Adrenal gland (tissue), 12 donors: ENCODE measurements around the gene HMGN5. TPM values are rescaled to one million over a fixed set of nuclear protein-coding genes. Genes with fewer than 3 reads are reported as not detected.

Source experiments
- DNase-seq, 7 donors: peaks; one replicate each; pipeline ENCODE4 v3.0.0-alpha.2; 2019 to 2020
- H3K27ac ChIP-seq, 5 donors: fragments of 200-600 bp; sonication (generic) in 4 of 5; 1 replicate in 3 of 5; 2 replicates in 2 of 5; pipeline versions ENCODE4 v1.5.1 to v1.8.0; 2016 to 2020; ENCODE audit warnings: mild to moderate bottlenecking in 1 of 5
- H3K27me3 ChIP-seq: fragments of 200-600 bp; 2 replicates; pipeline ENCODE4 v1.8.0; 2021
- H3K36me3 ChIP-seq, 2 donors: fragments of 200-600 bp; replicated peaks in 1 of 2; 1 replicate in 1 of 2; 2 replicates in 1 of 2; pipeline versions ENCODE4 v1.5.1 to v1.8.0; 2018 to 2022
- H3K4me1 ChIP-seq, 2 donors: fragments of 200-600 bp; replicated peaks in 1 of 2; 1 replicate in 1 of 2; 2 replicates in 1 of 2; pipeline versions ENCODE4 v1.5.1 to v1.8.0; 2018 to 2021
- H3K4me3 ChIP-seq, 4 donors: fragments of 200-600 bp; sonication (generic) in 3 of 4; one replicate each; pipeline ENCODE4 v1.5.1; 2016 to 2018
- H3K9me3 ChIP-seq, 3 donors: fragments of 200-600 bp; sonication (generic) in 1 of 3; replicated peaks in 1 of 3; 1 replicate in 2 of 3; 2 replicates in 1 of 3; pipeline versions ENCODE4 v1.5.1 to v1.8.0; 2016 to 2021
- POLR2A ChIP-seq, 2 donors: fragments of 450-650 bp; IDR thresholded peaks; one replicate each; pipeline ENCODE4 v1.6.1; 2017; ENCODE audit warnings: antibody characterized with exemption in 2 of 2, mild to moderate bottlenecking in 2 of 2, moderate library complexity in 1 of 2
- WGBS, 4 donors: extraction: QIAGEN DNeasy Blood & Tissue Kit in 2 of 4; methylation state at CpG; one replicate each; pipeline versions ENCODE4 v1.1.5 to v1.1.7; 2013 to 2017; 5-methylcytosine and 5-hydroxymethylcytosine counted together
- intact Hi-C, 2 donors: fragments of 100-400 bp; cut with DNase I; formaldehyde crosslinking; loops; one replicate each; pipeline versions ENCODE4 v1.14.1 to v1.15.0; 2022 to 2023
- polyA plus RNA-seq, 3 donors: library from polyadenylated mRNA; stranded (reverse); fragments of 200-250 nt in 2 of 3; fragments of 350-450 nt in 1 of 3; fragmentation: Illumina TruSeq in 1 of 3; extraction: RNeasy Lipid Tissue Mini Kit (QIAGEN cat#74804) in 1 of 3; gene quantifications; one replicate each; pipeline ENCODE4 v1.2.3, GENCODE V29; 2013 to 2014
- total RNA-seq, 9 donors: library from RNA; depleted of rRNA in 4 of 9; stranded (reverse); fragments of >200 nt in 4 of 9; fragments of 120-200 nt in 1 of 9; fragmentation: NEBNext Ultra II Directional in 1 of 9; extraction: Animal tissue kit (Norgen Biotek cat#: 25700) in 1 of 9; gene quantifications; one replicate each; pipeline versions ENCODE4 v1.1.0 to v1.2.4, GENCODE V29; 2013 to 2023
- TF ChIP-seq, protein P1 (sequence below), 6 experiments: fragments of 450-650 bp in 4 of 6; fragments of 200-600 bp in 2 of 6; sonication (generic) in 1 of 6; IDR thresholded peaks; 1 replicate in 5 of 6; 2 replicates in 1 of 6; pipeline versions ENCODE4 v1.5.1 to v1.8.0; 2016 to 2021; ENCODE audit warnings: antibody characterized with exemption in 6 of 6, mild to moderate bottlenecking in 2 of 6, moderate library complexity in 1 of 6
- donor health status: healthy with polysubstance abuse.
- donor health status: Bipolar disorder and iron deficiency.
- donor health status: DM: yes; HTN: yes; CAD: no.
- donor health status: DM: no; HTN: no; CAD: no.
- donor health status: DM: no; HTN: no; CAD: no.
- donor health status: DM: yes; HTN: yes; CAD: no.

The HMGN5 gene
- total and polyA plus RNA-seq, 12 donors = 0.42 to 73.7 (median 7.2) TPM

- H3K9me3 ChIP-seq = no peaks in the 10 kb centered on the region
- no peak overlapping the region for H3K27ac ChIP-seq
- TF ChIP-seq POLR2A (IDR thresholded peaks at IDR 0.05) = no peak
- TF ChIP-seq, protein P1, sequence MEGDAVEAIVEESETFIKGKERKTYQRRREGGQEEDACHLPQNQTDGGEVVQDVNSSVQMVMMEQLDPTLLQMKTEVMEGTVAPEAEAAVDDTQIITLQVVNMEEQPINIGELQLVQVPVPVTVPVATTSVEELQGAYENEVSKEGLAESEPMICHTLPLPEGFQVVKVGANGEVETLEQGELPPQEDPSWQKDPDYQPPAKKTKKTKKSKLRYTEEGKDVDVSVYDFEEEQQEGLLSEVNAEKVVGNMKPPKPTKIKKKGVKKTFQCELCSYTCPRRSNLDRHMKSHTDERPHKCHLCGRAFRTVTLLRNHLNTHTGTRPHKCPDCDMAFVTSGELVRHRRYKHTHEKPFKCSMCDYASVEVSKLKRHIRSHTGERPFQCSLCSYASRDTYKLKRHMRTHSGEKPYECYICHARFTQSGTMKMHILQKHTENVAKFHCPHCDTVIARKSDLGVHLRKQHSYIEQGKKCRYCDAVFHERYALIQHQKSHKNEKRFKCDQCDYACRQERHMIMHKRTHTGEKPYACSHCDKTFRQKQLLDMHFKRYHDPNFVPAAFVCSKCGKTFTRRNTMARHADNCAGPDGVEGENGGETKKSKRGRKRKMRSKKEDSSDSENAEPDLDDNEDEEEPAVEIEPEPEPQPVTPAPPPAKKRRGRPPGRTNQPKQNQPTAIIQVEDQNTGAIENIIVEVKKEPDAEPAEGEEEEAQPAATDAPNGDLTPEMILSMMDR (IDR thresholded peaks at IDR 0.05) = no peak
- no peak overlapping the region for H3K4me3 ChIP-seq
- H3K36me3 ChIP-seq = no peaks in the 10 kb centered on the region
- H3K27me3 ChIP-seq = no peaks in the 10 kb centered on the region
- intact Hi-C loops = no loop called here
- 25 to 50% (median 38%) methylated on average over 1 of the region's 1 CpG for WGBS, 4 donors
- no peak for DNase-seq
- peaks cover 5 to 15% of the 10 kb centered on the region in 2 donors for H3K4me1 ChIP-seq
Measured at GRCh38 chrX:81206476-81206875, 4.8 kb upstream of the HMGN5 start.

DNA sequence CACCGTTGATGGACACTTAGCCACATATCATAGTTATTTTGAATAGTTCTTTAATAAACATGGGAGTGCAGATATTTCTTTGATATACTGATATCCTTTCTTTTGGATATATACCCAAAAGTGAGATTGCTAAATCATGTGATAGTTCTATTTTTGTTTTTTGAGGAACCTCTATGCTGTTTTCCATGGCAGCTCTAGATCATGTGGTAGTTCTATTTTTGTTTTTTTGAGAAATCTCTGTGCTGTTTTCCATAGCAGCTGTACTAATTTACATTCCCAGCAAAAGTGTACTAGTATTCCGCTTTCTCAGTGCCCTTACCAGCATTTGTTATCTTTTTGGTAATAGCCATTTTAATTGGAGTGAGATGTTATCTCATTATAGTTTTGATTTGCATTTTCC, 3.8 kb upstream of the HMGN5 start:
- TF ChIP-seq POLR2A (IDR thresholded peaks at IDR 0.05) = no peak
- TF ChIP-seq, protein P1 (IDR thresholded peaks at IDR 0.05) = no peak
- intact Hi-C loops = no loop called here
- no peak overlapping the region for H3K4me3 ChIP-seq

DNA sequence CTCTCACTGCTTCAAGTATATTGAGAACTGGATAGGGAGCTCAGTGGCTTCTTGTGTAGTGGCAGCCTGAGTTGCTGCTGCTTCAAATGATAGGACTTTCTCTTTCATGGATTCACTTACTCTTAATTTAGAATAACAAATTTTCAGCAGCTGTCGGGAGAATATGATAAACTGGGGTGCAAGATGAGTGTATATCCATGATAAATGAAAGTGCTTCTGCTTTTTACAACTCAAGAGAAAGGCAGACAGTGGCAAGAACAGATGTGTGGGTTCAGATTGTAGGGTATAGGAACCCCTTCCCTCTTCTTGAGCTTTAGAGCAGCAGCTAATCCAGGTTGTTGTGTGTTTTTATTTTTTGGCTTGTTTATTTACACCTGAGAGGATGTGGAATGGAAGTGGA, 1.2 kb upstream of the HMGN5 start:
- WGBS, 4 donors = 0 to 42% (median 12%) methylated on average over 1 of the region's 1 CpG
- H3K36me3 ChIP-seq = no peaks in the 10 kb centered on the region

More for the DNA sequence above, 3.8 kb upstream of the HMGN5 start:
- Histone ChIP-seq H3K36me3 (no peaks in the 10 kb centered on the region), H3K27ac (no peak overlapping the region), H3K9me3 (no peaks in the 10 kb centered on the region), H3K4me1 (peaks cover 5 to 15% of the 10 kb centered on the region in 2 donors), H3K27me3 (no peaks in the 10 kb centered on the region)
- WGBS, 4 donors = 66 to 97% (median 84%) methylated on average over 2 of the region's 2 CpGs
- DNase-seq = no peak

DNA sequence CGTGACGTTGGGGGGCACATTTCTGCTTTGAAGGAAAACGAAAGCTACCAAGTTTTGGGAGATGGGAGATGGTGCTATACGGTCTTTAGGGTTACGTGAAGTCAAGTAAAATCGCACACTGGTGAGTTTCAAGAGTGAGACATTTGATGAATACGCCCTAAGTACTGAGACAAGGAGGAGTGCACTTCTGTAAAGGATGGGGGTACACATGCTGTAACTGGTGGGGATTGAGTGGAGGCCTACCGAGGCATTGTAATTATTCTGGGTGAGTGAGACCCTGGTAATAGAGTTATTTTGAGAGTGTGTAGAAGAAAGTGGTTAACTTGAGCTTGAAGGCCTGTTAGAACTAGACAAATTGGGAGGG, 725 bp upstream of the HMGN5 start:
- H3K27ac ChIP-seq = peak overlapping the region in 4 of 5 donors; percentile 65 to 86 (median 76)
- H3K36me3 ChIP-seq = no peaks in the 10 kb centered on the region
- no peaks in the 10 kb centered on the region for H3K27me3 ChIP-seq
- peaks cover 5 to 7% of the 10 kb centered on the region in 2 donors for H3K4me1 ChIP-seq
- H3K4me3 ChIP-seq = peak overlapping the region in 3 of 4 donors; percentile 14 to 61 (median 34)
- H3K9me3 ChIP-seq = no peaks in the 10 kb centered on the region
- no peak for DNase-seq
- TF ChIP-seq, protein P1 (IDR thresholded peaks at IDR 0.05) = no peak
- TF ChIP-seq POLR2A (IDR thresholded peaks at IDR 0.05) = no peak
- 0 to 43% (median 12%) methylated on average over 8 of the region's 8 CpGs for WGBS, 4 donors
- intact Hi-C loops = no loop called here

More for the DNA sequence above, 1.2 kb upstream of the HMGN5 start:
- H3K27me3 ChIP-seq = no peaks in the 10 kb centered on the region
- intact Hi-C loops = no loop called here
- peak overlapping the region in 2 of 4 donors; percentile 34 to 61 for H3K4me3 ChIP-seq
- peak overlapping the region in 4 of 5 donors; percentile 65 to 86 (median 76) for H3K27ac ChIP-seq
- TF ChIP-seq POLR2A (IDR thresholded peaks at IDR 0.05) = no peak
- TF ChIP-seq, protein P1 (IDR thresholded peaks at IDR 0.05) = no peak
- no peaks in the 10 kb centered on the region for H3K9me3 ChIP-seq
- peak in 1 of 7 donors; percentile 1 for DNase-seq
- H3K4me1 ChIP-seq = peaks cover 5 to 8% of the 10 kb centered on the region in 2 donors
